ENCODE measurements around the gene AAMP.

The AAMP gene

GRCh38 chr2:218269900-218270720 lies at the start of gene AAMP, which contains the start of gene PNKD (continued):
- TF ChIP-seq TSHZ1 (tag by site-specific recombination; IDR thresholded peaks at IDR 0.05; ENCODE audit: borderline replicate concordance) = no peak
- peak; percentile 68; the same call in 1 of the 2 replicates for TF ChIP-seq ZNF610 (tag by site-specific recombination; IDR thresholded peaks at IDR 0.05; ENCODE audit: borderline replicate concordance)
- no peak for TF ChIP-seq IKZF3 (tag by site-specific recombination; IDR thresholded peaks at IDR 0.05)
- TF ChIP-seq BCL11A (tag by site-specific recombination; IDR thresholded peaks at IDR 0.05; ENCODE audit: low read depth) = no peak
- no peak for TF ChIP-seq ZNF785 (tag by site-specific recombination; IDR thresholded peaks at IDR 0.05)
- no peak for TF ChIP-seq ZBTB21 (tag by site-specific recombination; IDR thresholded peaks at IDR 0.05)
- TF ChIP-seq ZNF221 (tag by site-specific recombination; IDR thresholded peaks at IDR 0.05; ENCODE audit: borderline replicate concordance) = no peak
- peak; percentile 15; the same call in 1 of the 2 replicates for TF ChIP-seq ZBTB8A (tag by site-specific recombination; IDR thresholded peaks at IDR 0.05)
- TF ChIP-seq, protein P1, sequence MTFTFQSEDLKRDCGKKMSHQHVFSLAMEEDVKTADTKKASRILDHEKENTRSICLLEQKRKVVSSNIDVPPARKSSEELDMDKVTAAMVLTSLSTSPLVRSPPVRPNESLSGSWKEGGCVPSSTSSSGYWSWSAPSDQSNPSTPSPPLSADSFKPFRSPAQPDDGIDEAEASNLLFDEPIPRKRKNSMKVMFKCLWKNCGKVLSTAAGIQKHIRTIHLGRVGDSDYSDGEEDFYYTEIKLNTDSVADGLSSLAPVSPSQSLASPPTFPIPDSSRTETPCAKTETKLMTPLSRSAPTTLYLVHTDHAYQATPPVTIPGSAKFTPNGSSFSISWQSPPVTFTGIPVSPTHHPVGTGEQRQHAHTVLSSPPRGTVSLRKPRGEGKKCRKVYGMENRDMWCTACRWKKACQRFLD (tag by site-specific recombination; IDR thresholded peaks at IDR 0.05) = no peak
- TF ChIP-seq, protein P2, sequence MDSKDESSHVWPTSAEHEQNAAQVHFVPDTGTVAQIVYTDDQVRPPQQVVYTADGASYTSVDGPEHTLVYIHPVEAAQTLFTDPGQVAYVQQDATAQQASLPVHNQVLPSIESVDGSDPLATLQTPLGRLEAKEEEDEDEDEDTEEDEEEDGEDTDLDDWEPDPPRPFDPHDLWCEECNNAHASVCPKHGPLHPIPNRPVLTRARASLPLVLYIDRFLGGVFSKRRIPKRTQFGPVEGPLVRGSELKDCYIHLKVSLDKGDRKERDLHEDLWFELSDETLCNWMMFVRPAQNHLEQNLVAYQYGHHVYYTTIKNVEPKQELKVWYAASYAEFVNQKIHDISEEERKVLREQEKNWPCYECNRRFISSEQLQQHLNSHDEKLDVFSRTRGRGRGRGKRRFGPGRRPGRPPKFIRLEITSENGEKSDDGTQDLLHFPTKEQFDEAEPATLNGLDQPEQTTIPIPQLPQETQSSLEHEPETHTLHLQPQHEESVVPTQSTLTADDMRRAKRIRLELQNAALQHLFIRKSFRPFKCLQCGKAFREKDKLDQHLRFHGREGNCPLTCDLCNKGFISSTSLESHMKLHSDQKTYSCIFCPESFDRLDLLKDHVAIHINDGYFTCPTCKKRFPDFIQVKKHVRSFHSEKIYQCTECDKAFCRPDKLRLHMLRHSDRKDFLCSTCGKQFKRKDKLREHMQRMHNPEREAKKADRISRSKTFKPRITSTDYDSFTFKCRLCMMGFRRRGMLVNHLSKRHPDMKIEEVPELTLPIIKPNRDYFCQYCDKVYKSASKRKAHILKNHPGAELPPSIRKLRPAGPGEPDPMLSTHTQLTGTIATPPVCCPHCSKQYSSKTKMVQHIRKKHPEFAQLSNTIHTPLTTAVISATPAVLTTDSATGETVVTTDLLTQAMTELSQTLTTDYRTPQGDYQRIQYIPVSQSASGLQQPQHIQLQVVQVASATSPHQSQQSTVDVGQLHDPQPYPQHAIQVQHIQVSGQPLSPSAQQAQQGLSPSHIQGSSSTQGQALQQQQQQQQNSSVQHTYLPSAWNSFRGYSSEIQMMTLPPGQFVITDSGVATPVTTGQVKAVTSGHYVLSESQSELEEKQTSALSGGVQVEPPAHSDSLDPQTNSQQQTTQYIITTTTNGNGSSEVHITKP (tag by site-specific recombination; IDR thresholded peaks at IDR 0.05) = peak; percentile 92
- TF ChIP-seq ZNF423 (tag by site-specific recombination; IDR thresholded peaks at IDR 0.05) = no peak
- no peak for TF ChIP-seq ZNF248 (tag by site-specific recombination; IDR thresholded peaks at IDR 0.05)
- no peak for TF ChIP-seq PRDM4 (tag by site-specific recombination; IDR thresholded peaks at IDR 0.05)
- TF ChIP-seq SCRT2 (tag by site-specific recombination; IDR thresholded peaks at IDR 0.05) = no peak
- no peak for TF ChIP-seq ZNF529 (tag by site-specific recombination; IDR thresholded peaks at IDR 0.05; ENCODE audit: insufficient replicate concordance)
- no peak for TF ChIP-seq ZNF670 (tag by site-specific recombination; IDR thresholded peaks at IDR 0.05; ENCODE audit: low read depth)
- no peak for TF ChIP-seq ZNF768 (tag by site-specific recombination; IDR thresholded peaks at IDR 0.05)
- TF ChIP-seq MEIS1 (CRISPR knock-in tag; IDR thresholded peaks at IDR 0.05; ENCODE audit: borderline replicate concordance) = no peak
- TF ChIP-seq ZNF518A (tag by site-specific recombination; conservative IDR thresholded peaks at IDR 0.05; ENCODE audit: low read depth) = no peak
- no peak for TF ChIP-seq SCRT1 (tag by site-specific recombination; IDR thresholded peaks at IDR 0.05; ENCODE audit: borderline replicate concordance)
- TF ChIP-seq TCF7L2 (IDR thresholded peaks at IDR 0.05; ENCODE audit: borderline replicate concordance, low read depth, low read length) = no peak

Data from HEK293 (cell line).